ENCODE measurements around the gene HSD17B8.

GRCh38 chr6:33168284-33168601 is 36.2 kb upstream of the HSD17B8 start:
- TF ChIP-seq CTCF (IDR thresholded peaks at IDR 0.05) (no peak), POLR2A (IDR thresholded peaks at IDR 0.05) (no peak)

All from lower leg skin (tissue), 3 donors.